HG03025 (cell line): ENCODE results near the gene CPNE2.
"Not testable (repeated sequence)": the region's sequence is repeated elsewhere in the genome, so short reads cannot be mapped to it uniquely, and the experiment has no call there.

Experiments used
- ATAC-seq: cut with Tn5 transposase; IDR thresholded peaks from one replicate; pipeline ENCODE4 v1.9.1; 2021; ENCODE audit warnings: mild to moderate bottlenecking, moderate library complexity; ENCODE audit not compliant: unreplicated experiment, low FRiP score

The CPNE2 gene

DNA sequence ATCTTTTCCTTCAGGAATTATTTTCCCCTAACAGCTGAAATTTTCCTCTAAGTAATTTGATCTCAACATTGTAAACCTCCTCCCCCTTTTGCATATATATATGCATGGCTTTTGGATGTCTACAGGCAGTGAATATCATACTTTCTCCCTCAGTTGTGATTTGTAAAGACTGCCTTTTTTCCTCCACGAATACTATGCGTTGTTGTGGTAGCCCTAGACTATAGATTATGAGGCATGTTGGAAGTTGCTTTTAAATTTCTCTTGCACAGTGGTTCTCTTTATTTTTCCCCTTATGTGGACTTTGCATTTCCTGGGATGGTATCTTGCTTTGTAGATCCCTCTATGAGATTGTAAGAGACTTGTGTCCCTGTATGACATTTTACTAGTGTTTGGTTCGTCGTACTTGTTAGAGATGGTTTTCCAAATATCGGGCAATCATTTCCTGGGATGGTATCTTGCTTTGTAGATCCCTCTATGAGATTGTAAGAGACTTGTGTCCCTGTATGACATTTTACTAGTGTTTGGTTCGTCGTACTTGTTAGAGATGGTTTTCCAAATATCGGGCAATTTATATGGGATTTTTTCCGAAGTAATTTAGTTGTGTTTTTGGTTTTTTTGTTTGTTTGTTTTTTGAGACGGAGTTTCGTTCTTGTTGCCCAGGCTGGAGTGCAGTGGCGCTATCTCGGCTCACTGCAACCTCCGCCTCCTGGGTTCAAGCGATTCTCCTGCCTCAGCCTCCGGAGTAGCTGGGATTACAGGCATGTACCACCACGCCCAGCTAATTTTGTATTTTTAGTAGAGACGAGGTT, 95.7 kb downstream of the CPNE2 start:
- ATAC-seq = not testable (repeated sequence)

DNA sequence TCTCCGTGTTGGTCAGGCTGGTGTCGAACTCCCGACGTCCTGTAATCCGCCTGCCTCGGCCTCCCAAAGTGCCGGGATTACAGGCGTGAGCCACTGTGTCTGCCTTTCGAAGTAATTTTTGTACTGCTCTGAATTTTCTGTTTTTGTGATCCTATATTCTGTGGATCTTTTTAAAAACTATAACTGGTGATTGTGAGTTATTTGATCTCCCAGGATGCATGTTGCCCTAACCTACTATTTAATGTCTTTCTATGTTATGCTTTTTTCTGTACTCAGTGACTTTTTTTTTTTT, 96.3 kb downstream of the CPNE2 start:
- no peak for ATAC-seq

DNA sequence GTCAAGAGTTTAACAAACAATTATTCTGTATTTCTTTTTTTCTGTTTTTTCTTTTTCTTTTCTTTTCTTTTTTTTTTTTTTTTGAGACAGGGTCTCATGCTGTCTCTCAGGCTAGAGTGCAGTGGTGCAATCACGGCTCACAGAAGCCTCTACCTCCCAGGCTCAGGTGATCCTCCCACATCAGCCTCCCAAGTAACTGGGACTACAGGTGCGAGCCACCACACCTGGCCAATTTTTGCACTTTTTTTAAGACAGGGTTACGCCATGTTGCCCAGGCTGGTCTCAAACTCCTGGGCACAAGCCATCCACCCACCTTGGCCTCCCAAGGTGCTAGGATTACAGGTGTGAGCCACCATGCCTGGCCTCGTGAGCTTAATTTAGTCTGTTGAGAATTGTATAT, 97.1 kb downstream of the CPNE2 start:
- not testable (repeated sequence) for ATAC-seq

DNA sequence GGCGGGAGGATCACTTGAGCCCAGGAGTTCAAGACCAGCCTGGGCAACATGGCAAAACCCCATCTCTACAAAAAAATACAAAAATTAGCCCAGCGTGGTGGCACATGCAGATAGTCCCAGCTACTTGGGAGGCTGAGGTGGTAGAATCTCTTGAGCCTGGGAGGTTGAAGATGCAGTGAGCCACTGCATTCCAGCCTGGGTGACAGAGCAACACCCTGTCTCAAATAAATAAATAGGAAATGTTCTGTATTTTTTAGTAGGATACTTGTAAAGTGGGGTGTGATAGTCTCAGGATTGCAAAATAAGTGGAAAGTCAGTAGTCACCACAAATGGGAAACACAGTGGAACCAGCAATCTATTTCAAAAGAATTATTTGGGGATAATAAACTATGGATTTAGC, 97.8 kb downstream of the CPNE2 start:
- no peak for ATAC-seq

DNA sequence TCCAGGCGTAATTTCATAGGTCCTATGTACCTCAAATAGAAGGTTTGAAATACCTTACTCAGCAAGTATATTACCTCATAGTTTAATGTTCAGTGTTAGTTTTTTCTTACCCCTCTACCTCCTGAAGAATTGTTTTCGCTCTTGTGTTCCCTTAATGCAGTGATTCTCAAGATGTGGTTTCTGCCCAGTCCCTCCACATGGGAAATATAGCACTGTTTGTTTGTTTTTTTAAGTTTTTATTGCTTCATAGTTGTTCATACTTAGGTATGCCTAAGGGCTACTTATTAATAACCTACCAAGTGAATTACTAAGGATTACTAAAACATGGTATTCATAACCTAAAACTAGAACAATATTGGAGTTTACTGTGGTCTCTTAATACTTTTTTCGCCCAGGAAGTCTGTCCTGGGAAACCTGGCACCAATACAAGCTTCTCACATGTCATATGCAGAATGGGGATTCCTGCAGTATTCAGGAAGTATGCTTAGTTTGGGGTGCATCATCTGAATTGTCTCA, 98.7 kb downstream of the CPNE2 start:
- no peak for ATAC-seq

DNA sequence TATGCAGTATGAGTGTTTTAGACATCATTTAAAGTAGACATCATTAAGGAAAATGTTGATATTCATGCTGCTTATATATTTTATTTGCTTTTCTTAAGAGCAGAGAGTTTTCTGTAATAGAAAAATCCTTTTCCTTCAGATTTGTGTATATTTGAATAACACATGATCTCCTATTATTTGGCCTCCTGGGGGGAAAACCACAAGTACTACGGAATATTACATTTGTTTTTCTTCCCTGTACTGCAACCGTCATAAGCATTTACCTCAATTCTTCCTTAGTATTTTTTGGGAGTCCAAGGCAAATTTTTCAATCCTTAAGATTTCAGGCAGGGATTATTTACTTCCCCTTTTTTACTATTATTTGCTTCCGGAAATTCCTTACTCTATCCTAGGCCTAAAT, 99.8 kb downstream of the CPNE2 start:
- no peak for ATAC-seq

DNA sequence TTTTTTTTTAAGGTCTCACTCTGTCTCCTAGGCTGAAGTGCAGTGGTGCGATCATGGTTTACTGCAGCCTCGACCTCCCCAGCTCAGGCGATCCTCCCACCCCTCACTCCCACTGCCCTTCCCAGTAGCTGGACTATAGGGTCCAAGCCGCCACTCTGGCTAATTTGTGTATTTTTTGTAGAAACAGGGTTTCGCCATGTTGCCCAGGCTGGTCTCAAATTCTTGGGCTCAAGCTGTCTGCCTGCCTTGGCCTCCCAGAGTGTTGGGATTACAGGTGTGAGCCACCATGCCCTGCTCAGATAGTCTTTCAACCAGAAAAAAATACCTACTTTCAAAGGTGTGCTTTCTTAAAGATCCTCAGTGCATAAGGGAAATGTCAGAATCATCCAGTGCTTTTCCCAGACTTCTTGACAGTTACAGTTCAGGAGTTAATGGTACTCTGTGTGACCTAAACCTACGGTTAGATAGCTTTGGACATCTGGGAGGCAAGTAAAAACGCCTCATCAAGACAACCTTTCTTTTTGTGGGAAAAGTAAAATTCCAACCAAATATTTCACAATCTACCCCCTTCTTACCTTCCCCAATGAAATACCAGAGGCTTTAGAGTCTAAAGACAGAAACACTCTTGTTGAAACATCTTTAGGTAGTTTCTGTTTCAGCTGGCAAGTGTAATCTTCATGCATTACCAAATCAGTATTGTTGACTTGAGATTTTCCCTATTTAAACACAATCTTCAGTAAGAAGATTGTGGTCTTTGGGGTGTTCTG, 100.5 kb downstream of the CPNE2 start:
- no peak for ATAC-seq

DNA sequence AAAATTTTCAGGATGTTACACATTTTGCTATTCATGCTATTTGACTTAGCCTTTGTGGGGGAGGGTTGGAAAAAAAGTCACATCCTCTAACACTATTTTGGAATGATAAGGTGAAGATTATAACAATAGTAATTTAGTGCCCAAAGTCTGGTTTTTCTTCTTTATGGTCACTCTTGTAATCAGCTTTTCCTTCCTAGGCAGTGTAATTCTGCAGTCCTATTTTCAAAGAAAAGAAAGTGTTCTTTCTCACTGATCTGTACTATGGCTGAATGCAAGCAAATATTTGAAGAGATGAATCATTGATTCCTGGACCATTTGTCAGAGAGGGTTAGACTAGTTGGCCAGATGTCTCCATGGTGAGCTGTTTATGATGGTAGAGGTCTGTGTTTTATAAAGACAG, 102.1 kb downstream of the CPNE2 start:
- no peak for ATAC-seq

DNA sequence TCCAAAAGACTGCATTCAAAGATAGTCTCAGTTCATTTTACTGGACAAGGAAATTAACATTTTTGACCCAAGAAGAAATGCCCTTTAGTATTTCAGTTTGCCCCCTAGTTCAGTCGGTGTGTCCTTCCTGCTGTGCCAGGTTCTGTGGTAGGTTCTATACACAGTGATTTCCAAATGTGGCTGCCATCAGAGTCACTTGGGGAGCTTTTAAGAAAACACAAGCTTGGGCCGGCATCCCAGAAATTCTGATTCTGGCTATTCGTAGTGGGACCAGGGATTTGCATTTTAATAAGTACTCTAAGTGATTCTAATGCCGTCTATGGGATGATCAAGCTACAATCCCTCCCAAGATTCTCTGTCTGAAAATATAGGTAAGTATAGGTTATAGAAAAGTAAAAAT, 103.9 kb downstream of the CPNE2 start:
- no peak for ATAC-seq

DNA sequence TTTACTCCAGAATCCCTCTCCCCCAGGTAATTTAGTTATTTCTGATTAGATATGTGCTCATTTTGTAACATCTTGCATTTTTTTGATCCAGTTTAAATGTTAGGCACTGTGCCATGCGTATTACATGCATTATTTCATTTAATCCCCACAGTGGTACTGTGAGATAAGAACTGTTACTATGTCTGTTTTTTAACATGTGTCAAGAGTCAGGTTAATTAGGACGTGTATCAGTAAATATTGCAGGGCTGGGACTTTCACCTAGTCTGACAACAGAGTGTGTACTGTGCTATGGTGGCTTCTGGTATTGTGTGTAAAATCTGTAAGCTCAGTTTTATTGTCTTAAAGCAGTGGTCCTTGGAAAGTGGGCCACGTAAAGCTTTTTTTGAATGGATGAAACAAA, 104.4 kb downstream of the CPNE2 start:
- ATAC-seq = no peak
